Cortex of kidney (tissue), 1 donor: ENCODE measurements around the gene LTB4R.
"Not testable (repeated sequence)": the region's sequence is repeated elsewhere in the genome, so short reads cannot be mapped to it uniquely, and the experiment has no call there.

Experiments
- DNase-seq: peaks from one replicate; lab custom pipeline; 2025; lab: John Stamatoyannopoulos, UW

Gene LTB4R

DNA sequence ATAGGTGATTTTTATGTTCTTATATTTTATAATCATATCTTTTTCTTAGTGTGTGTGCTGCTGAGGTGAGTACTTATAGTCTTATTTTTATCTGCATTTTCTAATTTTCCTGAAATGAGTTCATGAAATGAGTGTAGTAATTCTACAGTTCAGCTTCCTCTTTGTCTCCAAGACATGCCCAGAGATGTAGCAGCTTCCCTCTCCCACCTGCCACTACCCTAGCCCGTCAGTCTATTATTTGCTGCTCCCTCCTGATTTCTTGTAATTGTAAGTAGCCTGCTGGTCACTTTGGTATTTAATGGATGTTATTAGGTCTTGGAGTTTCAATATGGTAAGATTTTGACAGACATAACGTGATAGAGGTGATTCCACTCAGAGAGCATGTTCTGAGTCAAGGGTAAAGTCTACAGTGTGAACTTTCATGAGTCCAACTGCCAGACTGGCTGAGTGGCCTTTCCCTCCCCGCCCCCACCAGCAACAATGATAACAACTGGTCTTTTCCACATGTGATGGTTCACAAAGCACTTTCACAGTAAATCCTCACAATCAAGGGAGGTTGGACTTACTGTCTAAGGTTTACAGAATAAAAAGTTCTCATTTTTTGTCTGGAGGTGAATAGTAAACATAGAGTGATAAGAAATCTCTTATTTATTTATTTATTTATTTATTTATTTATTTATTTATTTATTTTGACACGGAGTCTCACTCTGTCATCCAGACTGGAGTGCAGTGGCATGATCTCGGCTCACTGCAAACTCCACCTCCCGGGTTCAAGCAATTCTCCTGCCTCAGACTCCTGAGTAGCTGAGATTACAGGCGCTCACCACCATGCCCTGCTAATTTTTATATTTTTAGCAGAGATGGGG, 32.7 kb downstream of the LTB4R start:
- DNase-seq, result no peak

DNA sequence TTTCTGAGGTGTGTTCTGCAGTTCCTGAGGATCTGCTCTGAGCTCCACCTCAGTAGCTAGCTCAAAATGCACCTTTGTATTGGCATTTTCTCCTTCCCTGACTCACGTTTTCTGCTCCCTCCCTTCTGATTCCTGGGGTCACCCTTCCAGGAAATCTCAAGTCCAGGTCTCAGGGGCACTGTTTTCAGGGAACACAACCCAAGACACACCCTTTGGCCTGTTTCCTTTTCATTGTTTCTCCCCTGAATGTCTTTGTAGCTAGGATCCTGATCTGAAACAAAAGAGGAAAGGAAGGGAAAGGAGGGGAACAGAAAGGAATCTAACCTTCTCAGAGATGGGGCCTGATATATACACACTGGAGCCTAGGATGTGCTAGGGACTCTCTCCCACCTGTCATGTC, 35.8 kb downstream of the LTB4R start:
- no peak for DNase-seq

- DNase-seq, result no peak
These were observed 36.9 kb downstream of the LTB4R start for GRCh38 chr14:24348186-24348585.

- DNase-seq, result no peak
These were observed 38.4 kb downstream of the LTB4R start for GRCh38 chr14:24349742-24350141.

GRCh38 chr14:24351517-24351916, 40.2 kb downstream of the LTB4R start:
- DNase-seq, result no peak

GRCh38 chr14:24353559-24354481, 42.5 kb downstream of the LTB4R start:
- DNase-seq, result no peak

GRCh38 chr14:24354482-24354825, 43.2 kb downstream of the LTB4R start:
- not testable (repeated sequence) for DNase-seq

GRCh38 chr14:24355009-24355408, 43.7 kb downstream of the LTB4R start:
- no peak for DNase-seq

DNA sequence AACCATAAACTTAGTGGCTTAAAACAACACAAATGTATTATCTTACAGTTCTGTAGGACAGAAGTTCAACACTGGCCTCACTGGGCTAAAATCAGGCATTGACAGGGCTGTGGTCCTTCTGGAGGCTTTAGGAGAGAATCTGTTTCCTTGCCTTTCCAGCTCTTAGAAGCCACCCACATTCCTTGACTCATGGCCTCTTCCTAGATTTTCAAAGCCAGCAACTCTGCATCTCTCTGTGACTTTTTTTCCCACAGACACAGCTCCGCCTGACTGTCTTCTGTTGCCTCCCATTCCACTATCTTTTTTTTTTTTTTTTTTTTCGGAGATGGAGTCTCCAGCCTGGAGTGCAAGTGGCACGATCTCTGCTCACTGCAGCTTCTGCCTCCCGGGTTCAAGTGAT, 44.9 kb downstream of the LTB4R start:
- no peak for DNase-seq

- DNase-seq, result no peak
These were observed 49.0 kb downstream of the LTB4R start for GRCh38 chr14:24360281-24360680.

DNA sequence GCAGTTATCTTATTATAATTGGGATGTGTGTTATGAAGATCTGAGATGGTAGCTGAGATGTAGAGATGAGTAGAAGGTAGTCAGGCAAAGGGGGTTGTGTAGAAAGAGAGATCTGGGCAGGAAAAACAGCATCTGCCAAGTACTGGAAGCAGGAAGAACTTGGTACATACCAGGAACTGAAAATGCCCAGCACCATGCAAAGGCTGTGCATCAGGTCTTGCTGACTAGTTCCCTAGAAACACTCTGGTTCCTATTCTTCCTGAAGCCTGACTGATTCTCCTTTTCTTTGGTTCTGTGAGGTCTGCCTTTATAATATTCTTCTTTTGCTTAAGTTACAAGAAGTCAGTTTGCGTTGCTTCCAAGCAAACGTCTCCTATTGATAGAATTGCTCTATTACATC, 50.0 kb downstream of the LTB4R start:
- DNase-seq, result no peak

DNA sequence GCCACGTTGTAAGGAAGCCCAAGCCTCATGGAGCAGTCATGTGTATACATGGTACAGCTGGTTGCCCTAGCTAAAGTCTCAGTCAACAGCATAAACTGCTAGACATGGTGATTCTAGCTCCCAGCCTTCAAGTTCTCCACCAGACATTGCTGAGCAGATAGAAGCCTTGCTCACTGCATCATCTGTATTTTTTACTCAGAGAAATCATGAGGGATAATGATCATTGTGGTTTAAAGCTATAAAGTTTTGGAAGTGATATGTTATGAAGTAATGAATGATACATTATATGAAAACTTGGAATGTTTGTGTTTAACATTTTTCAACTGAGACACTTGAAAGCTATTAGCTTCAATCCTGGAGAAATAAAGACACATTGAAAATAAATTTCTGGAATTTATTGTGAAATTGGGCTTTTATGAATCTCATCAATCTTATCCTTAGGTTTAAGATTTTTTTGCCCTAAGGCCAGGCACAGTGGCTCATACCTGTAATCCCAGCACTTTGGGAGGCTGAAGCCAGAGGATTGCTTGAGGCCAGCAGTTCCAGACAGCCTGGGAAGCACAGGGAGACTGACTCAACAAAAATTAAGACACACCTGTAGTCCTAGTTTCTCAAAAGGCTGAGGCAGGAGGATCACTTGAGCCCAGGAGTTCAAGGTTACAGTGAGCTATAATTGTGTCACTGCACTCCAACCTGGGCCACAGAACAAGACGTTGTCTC, 51.1 kb downstream of the LTB4R start:
- DNase-seq, result no peak

DNA sequence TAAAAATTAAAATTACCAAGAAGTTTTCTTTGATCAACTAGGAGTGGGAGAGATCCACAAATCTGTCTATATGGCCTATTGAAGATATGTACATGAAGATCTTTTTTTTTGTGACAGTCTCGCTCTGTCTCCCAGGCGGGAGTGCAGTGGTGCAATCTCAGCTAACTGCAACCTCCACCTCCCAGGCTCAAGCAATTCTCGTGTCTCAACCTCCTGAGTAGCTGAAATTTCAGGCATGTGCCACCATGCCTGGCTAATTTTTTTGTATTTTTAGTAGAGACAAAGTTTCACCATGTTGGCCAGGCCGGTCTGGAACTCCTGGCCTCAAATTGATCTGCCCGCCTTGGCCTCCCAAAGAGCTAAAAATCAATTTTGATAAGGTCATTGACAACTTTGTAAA, 52.1 kb downstream of the LTB4R start:
- no peak for DNase-seq

DNA sequence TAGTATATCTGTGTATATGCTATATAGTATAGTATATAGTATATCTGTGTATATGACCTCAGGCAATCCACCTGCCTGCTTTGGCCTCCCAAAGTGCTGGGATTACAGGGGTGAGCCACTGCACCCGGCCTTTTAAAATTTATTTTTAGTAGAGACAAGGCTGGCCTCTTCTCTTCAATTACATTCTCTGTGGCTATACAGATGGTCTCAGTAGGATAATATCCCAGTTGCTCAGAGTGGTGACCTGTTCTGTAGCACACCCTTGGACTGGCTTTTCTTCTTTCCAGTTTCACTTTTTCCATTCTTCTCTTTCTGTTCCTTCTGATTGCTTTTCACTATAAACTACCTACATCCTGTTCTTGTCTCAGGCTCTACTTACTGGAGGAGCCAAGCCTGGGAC, 53.5 kb downstream of the LTB4R start:
- no peak for DNase-seq

DNA sequence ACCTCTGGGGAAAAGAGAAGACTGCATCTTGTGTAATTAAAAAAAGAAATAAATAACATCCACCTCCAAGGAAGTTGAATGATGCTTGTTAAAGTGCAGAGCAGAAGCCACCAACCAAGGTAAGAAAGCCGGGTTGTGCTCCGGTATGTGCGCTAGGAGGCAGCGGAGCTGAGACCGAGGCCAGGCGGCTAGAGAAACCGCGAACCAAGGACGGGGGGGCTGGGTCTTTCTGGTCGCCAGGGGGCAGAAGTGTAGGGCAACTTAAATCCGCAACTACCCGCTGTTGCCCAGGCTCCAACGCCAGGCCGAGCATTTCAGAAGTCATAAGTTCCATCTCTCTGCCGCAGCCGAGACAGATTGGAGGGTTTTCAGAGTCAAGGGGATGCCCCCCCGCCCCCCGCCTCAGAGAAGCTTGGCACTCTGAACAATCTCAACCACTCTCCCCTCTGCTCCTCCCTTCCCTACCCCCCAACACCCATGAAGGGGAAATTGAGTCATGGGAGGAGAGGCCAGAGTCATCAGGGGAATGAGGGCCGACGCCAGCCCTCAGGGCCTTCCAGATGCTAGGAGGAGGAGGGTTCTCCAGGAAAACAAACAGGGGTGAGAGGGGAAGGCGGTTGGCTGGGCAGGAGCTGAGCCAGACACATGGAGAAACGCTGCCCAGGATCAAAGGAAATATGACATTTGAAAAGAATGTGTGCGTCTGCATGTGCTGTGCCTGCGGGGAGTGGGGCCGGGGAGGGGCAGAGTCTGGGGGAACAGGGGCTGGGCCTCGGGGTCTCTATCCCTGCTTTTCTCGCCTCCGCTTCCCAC, 54.5 kb downstream of the LTB4R start:
- DNase-seq, result no peak

DNA sequence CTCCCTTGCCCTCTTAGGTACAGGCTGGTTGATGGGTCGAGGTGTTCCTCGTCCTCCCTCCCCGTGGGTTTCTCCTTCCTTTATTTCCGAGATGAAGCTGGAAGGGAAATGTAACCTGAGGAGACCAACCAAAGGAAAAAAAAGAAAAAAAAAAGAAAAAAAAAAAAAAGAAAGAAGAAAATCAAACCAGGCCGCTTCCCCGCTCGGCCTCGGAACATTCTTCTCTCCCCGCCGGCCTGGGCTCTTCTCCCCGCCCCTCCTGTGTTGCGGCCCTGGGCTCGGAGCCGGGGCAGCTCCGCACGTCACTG, 55.1 kb downstream of the LTB4R start:
- no peak for DNase-seq

- DNase-seq, result peak; percentile 71
These were observed 55.6 kb downstream of the LTB4R start for GRCh38 chr14:24366721-24367513.
